HUDEP-2 (cell line): ENCODE results near the gene PNPLA2.

Experiments
- DNase-seq, 76 experiments: peaks; one replicate each; lab custom pipeline; 2025; ENCODE audit not compliant: unreplicated experiment in 76 of 76; lab: John Stamatoyannopoulos, UW

The PNPLA2 gene

DNA sequence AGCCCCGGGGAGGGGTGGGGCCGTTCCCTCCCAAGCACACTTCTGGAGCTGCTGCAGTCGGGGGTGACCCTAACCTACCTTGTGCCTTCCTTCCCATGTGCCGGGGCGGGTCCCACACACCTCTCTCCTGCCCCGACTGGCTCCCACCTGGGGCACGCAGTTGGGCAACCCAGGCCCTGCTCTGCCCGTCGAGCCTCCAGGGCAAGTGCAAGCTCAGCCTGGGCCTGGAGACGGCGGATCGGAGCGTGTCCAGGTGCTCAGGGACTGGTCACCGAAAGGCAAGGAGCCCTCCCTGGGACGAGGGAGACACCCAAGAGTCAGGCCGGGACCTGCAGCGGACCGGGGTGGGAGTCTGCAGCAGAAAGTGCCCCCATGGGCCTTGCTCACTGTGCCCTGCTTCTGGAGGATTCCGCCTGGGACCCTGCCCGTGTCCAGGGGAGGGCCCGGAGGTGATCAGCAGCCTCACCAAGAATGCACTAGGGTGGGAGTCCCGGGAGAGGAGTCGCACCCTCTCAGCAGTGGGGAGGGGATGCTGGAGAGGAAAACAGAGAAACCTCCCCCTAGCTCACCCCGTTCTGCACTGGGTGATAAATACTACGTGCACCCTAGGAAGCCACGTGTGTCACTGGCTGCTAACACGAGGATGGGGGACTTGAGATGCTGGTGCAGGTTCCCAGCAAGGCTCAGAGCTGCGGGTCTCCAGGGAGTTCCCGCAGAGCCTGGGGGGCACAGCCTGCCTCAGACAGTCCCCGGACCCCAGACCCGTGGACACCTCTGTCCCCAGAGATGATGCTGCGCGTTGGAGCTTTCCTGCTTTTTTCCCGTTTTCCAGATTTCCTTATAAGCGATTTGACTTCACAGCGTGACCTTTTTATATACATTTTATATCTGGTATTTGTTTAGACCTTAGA lies 36.2 kb upstream of the PNPLA2 start:
- no peak for DNase-seq

GRCh38 chr11:783581-784015 lies 35.1 kb upstream of the PNPLA2 start:
- peak in 23 of 76 experiments; percentile 10 to 40 (median 28) for DNase-seq

DNA sequence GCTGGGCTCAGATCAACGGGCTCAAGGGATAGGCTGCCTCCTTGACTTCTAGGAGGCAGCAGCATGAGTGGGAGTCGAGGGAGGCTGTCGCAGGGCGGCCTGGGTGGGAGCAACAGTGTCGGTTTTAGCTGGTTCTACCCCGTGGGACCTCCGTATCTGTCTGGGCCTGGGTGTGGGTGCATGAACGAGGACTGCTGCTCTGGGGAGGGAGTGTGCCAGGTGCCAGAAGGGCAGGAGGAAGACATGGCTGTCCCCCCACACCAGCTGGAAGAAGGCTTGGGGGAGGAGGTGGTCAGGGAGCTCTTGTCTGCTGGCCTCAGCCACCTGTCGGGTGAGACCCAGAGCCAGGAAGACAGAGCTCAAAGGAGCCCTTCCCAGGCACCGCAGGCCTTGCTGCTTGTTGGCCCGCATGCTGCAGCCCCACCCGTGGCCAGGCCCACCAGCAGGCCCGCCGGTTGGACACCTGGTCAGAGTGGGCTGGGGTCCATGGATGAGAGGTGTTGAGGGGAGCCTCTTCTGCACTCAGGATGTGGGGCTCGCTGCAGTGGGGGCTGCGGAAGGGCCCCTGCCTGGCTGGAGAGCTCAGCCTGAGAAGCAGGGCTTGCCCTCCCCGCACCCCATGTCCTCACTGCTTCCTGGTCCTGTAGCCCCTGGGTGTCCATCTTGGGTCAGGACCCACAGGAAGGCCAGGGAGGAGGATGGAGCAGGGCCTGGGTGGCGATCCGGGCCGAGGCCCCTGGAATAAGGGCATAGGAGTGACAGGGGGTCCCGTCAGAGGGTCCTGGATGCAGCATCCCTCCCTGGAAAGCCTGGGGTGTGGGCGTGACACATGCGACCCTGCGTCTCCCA lies 32.3 kb upstream of the PNPLA2 start:
- no peak for DNase-seq

GRCh38 chr11:787084-787675 lies 31.5 kb upstream of the PNPLA2 start:
- no peak for DNase-seq

DNA sequence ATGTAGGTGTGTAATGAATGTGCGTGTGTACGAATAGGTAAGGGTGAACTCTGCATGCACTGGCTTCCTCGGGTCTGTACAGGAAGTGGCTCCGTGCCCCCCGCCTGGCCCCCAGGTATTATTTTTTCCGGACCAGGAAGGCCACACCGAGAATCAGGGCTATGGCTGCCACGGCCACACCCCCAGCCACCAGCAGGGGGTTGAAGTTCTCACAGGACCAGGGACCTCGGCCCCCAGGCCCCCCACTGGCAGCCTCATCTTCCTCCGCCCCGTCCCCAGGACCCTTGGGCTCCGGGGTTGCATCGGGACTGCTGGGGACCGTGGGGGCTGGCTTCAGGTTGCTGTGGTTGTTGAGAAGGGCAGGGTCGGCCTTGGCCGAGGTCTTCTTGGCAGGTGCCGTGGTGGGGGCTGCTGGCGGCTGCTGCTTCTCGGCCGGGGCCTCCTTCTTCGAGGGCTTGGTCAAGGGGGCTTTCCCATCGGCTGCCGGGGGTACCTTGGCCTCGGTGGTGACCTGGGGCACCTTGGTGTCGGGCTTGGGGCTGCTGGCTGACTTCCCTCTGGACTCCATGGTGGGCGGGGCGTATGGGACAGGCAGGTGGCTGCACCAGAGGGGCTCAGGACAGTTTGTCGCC lies 30.6 kb upstream of the PNPLA2 start:
- no peak for DNase-seq

- no peak for DNase-seq
Measured at GRCh38 chr11:788953-789940, 29.5 kb upstream of the PNPLA2 start.

DNA sequence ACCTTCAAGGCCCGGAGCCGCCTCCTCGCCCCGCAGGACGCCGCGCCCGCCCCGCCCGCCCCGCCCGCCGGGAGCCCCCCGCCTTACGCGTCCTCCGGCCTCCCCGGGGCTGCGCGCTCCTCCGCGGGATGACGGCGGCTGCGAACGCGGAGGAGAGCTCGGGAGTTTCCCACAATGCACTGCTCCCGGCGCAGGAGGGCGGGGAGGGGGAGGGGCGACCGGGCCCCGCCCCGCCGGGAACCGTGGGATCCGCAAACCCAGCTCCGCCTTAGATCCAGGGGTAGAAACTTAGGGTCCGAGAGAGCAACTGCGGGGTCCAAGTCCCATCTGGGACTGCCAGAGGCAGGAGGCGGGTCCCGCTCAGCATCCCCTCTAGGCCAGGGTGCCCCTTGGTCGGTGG lies 28.8 kb upstream of the PNPLA2 start, which contains the start of gene CEND1:
CEND1 (minus strand) TSS at position 148 of the 400 bp plus-strand sequence. CDS start 1,514 bp downstream, outside the sequence.
- no peak for DNase-seq

- peak in 1 of 76 experiments; percentile 22 for DNase-seq
Measured at GRCh38 chr11:790721-791564, 27.8 kb upstream of the PNPLA2 start.

DNA sequence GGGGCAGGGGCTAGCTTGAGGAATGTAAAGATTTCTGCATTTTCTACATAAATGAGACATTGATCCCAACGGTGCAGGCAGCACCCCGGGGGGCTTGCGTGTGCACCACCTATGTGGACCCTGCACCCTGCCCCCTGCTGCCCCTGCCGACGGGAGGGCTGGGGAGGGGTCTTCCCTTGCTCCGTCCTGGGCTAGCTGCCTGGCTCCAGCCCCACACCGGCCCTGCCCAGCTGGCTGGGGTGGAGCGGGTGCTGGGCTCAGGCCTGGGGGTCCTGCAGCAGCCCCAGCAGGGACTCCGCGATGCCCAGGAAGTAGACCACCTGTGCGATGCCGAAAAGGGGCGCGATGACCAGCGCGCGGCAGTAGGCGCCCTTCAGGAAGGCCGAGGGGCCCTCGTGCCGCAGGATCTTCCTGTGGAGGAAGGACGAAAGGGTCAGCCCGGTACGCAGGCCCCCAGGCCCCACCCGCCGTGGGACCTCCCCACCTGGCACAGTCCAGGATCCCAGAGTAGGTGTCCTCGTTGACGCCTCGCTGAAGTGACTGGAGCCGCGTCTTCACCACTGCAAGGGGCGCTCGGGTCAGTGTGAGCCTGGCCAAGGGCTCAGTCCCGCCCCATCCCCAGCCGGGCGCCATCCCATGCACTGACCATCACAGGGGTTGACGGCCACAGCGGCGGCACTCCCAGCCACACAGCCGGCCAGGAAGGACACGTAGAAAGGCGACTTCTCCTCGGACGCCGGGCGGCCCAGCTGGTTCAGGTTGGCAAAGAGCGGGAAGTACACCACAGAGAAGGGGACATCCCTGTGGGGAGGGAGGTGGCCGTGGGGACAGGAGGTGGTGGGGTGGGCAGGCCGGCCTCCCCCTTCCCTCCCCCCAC lies 26.8 kb upstream of the PNPLA2 start:
- no peak for DNase-seq

- no peak for DNase-seq
Measured at GRCh38 chr11:792535-792821, 26.2 kb upstream of the PNPLA2 start.

DNA sequence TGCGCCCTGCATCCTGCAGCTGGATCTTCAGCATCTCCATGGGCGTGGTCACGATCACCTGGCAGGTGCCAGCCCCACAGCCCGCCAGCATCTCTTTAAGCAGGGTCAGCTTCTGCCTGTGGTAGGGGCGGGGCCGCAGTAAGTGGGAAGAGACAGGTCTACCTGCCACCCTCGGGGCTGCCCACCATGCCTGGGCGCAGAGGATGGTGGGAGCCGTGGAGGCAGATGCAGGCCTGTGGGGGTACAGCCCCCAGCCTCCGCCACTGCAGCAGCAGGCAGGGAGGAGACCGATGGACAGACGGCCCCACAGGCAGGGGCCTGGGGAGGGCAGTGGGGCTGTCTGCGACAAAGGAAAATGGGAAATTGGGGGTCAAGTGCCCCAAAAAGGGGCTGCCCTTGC lies 25.8 kb upstream of the PNPLA2 start:
- no peak for DNase-seq

GRCh38 chr11:793556-793955 lies 25.2 kb upstream of the PNPLA2 start:
- DNase-seq, result no peak

- no peak for DNase-seq
Measured at GRCh38 chr11:794013-794765, 24.5 kb upstream of the PNPLA2 start.

DNA sequence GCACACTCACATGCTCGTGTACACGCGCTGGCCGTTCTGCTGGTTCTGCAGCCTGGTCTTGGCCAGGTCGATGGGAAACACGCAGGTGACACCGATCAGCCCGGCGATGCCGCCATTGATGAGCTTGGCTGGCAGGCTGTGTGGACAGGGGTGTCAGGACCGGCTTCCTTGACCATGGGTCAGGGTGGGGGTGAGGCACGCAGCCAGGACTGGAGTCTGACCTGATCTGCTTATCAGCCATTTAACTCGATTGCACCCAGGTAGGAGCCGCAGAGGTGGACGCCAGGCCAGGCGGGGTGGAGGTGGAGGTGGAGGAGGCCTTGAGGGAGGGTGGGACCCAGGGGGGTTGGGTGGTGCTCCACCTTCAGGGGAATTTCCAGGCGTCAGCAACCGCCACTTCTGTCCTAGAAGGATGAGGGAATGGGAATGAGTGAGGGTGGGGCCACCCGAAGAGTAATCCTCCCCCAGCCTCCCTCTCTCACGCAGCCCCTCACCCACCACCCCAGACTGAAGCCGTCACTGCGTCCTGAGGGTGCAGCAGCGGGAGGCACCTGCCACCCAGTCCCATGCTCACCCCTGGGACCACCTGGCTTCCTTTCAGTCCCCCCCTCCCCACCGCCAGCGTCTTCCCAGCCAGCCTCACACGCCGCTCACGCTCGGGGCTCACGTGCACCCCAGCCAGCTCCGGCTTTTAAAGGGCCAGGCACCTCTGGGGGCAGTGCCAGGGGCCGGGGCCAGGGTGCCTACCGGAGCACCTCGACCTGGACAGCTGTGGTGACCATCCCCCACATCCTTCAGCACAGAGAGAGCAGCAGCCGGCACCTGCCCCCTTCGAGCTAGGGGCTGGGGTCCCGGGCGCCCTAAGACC lies 23.7 kb upstream of the PNPLA2 start:
- no peak for DNase-seq

- DNase-seq, result peak in 61 of 76 experiments; percentile 6 to 82 (median 59)
Measured at GRCh38 chr11:795634-796564, 22.8 kb upstream of the PNPLA2 start.
